Testis (tissue), 3 donors: ENCODE measurements around the gene DLG2. TPM values are rescaled to one million over a fixed set of nuclear protein-coding genes. Genes with fewer than 3 reads are reported as not detected.
"Not testable (repeated sequence)": the region's sequence is repeated elsewhere in the genome, so short reads cannot be mapped to it uniquely, and the experiment has no call there.

Experiments used
- DNase-seq: peaks from one replicate; pipeline ENCODE4 v3.0.0-alpha.2; 2019
- H3K27ac ChIP-seq, 2 donors: fragments of 200-600 bp; sonication (generic); one replicate each; pipeline ENCODE4 v1.5.1; 2019
- H3K27me3 ChIP-seq: fragments of 200-600 bp; sonication (generic); one replicate; pipeline ENCODE4 v1.5.1; 2019
- H3K36me3 ChIP-seq: fragments of 200-600 bp; sonication (generic); one replicate; pipeline ENCODE4 v1.5.1; 2017; ENCODE audit warnings: low read depth; ENCODE audit errors: missing control alignments
- H3K4me1 ChIP-seq: fragments of 200-600 bp; sonication (generic); one replicate; pipeline ENCODE4 v1.5.1; 2019
- H3K4me3 ChIP-seq, 2 donors: fragments of 200-600 bp; sonication (generic); one replicate each; pipeline ENCODE4 v1.5.1; 2017 to 2019
- H3K9me3 ChIP-seq: fragments of 200-600 bp; sonication (generic); one replicate; pipeline ENCODE4 v1.5.1; 2017
- CTCF ChIP-seq, 3 experiments: fragments of 450-650 bp in 2 of 3; fragments of 200-600 bp in 1 of 3; sonication (generic) in 1 of 3; IDR thresholded peaks; one replicate each; pipeline ENCODE4 v1.5.1; 2016 to 2019; ENCODE audit warnings: antibody characterized with exemption in 3 of 3, mild to moderate bottlenecking in 2 of 3, moderate library complexity in 1 of 3
- POLR2A ChIP-seq: fragments of 450-650 bp; IDR thresholded peaks from one replicate; pipeline ENCODE4 v1.6.1; 2017; ENCODE audit warnings: antibody characterized with exemption, mild to moderate bottlenecking, moderate library complexity
- WGBS, 2 donors: methylation state at CpG; one replicate each; pipeline ENCODE4 v1.1.5; 2018; 5-methylcytosine and 5-hydroxymethylcytosine counted together
- intact Hi-C: fragments of 100-400 bp; cut with DNase I; formaldehyde crosslinking; loops from one replicate; pipeline ENCODE4 v1.15.1; 2023; ENCODE audit warnings: low total_unique reads
- polyA plus RNA-seq: library from polyadenylated mRNA; stranded (reverse); fragments of 350-450 nt; fragmentation: Illumina TruSeq; extraction: RNeasy Lipid Tissue Mini Kit (QIAGEN cat#74804); gene quantifications from one replicate; pipeline ENCODE4 v1.2.3, GENCODE V29; 2014; ENCODE audit warnings: low read depth, low replicate concordance; ENCODE audit not compliant: insufficient read depth
- total RNA-seq, 2 donors: library from RNA; depleted of rRNA; stranded (reverse); fragments of >200 nt; gene quantifications; one replicate each; pipeline ENCODE4 v1.2.3, GENCODE V29; 2016

DLG2 gene
- total and polyA plus RNA-seq, 3 donors from 2014 or later: 13.8 to 23.0 (median 14.1) TPM

GRCh38 chr11:84857746-84858145 lies 769.4 kb downstream of the DLG2 start:
- Histone ChIP-seq H3K9me3 (no peaks in the 10 kb centered on the region), H3K36me3 (no peaks in the 10 kb centered on the region), H3K4me3 (no peak overlapping the region), H3K27me3 (no peaks in the 10 kb centered on the region), H3K4me1 (peaks cover 5% of the 10 kb centered on the region), H3K27ac (no peak overlapping the region)
- no peak for DNase-seq
- TF ChIP-seq POLR2A: no peak
- TF ChIP-seq CTCF (IDR thresholded peaks at IDR 0.05): no peak
- intact Hi-C loops: no loop called here

DNA sequence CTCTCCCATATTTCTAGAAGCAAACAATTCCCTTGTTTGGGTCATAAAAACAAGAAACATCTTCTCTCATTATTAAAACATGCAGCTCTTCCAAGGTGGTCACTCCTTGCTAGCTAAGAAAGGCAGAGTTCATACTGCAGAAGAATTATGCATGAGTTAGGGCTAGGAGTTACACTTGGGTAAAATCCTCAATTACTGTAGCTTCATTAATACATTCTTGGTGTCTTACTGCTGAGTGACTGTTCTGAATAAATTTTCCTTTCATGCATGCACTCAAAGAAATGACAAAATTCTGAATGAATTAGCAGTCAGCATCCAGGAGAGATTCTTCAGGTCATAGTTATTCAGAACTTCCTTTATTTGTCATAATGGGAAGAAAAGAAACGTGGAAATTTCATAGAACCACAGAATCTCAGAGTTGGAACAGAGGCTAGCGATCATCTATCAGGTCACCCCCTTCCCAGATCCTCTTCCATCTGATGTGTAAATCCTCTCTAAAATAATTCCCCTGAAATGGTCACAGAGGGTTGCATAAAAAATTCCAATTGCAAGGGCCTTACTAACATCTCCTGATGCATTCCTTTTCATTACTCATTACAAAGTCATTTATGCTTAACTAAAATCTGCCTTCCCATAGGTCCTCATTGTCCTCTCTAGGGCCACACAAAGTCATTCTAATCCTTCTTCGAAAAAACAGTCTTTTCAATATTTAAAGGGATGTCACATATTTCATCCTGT lies 771.5 kb downstream of the DLG2 start:
- 69 to 75% methylated on average over 3 of the region's 3 CpGs for WGBS, 2 donors

GRCh38 chr11:84854498-84854880 lies 772.7 kb downstream of the DLG2 start:
- Histone ChIP-seq H3K27ac (no peak overlapping the region), H3K36me3 (no peaks in the 10 kb centered on the region), H3K4me3 (no peak overlapping the region), H3K4me1 (peaks cover 2% of the 10 kb centered on the region), H3K27me3 (no peaks in the 10 kb centered on the region), H3K9me3 (no peaks in the 10 kb centered on the region)
- intact Hi-C loops: no loop called here
- WGBS, 2 donors: 93 to 95% methylated on average over 3 of the region's 3 CpGs
- no peak for DNase-seq
- TF ChIP-seq CTCF (IDR thresholded peaks at IDR 0.05) (no peak), POLR2A (no peak)

More for the DNA sequence above, 771.5 kb downstream of the DLG2 start:
- H3K4me3 ChIP-seq: no peak overlapping the region
- no peaks in the 10 kb centered on the region for H3K9me3 ChIP-seq
- peaks cover 5% of the 10 kb centered on the region for H3K4me1 ChIP-seq
- intact Hi-C loops: no loop called here
- H3K36me3 ChIP-seq: no peaks in the 10 kb centered on the region
- no peaks in the 10 kb centered on the region for H3K27me3 ChIP-seq
- no peak overlapping the region for H3K27ac ChIP-seq
- TF ChIP-seq CTCF (IDR thresholded peaks at IDR 0.05) (no peak), POLR2A (no peak)
- DNase-seq: no peak

GRCh38 chr11:84853841-84854497 lies 773.2 kb downstream of the DLG2 start:
- no peaks in the 10 kb centered on the region for H3K9me3 ChIP-seq
- TF ChIP-seq CTCF (IDR thresholded peaks at IDR 0.05): no peak
- no peak for TF ChIP-seq POLR2A
- intact Hi-C loops: no loop called here
- DNase-seq: no peak
- 75 to 82% methylated on average over 1 of the region's 1 CpG for WGBS, 2 donors
- no peak overlapping the region for H3K27ac ChIP-seq
- peaks cover 2% of the 10 kb centered on the region for H3K4me1 ChIP-seq
- H3K36me3 ChIP-seq: no peaks in the 10 kb centered on the region
- no peaks in the 10 kb centered on the region for H3K27me3 ChIP-seq
- no peak overlapping the region for H3K4me3 ChIP-seq

GRCh38 chr11:84847842-84848241 lies 779.3 kb downstream of the DLG2 start:
- H3K4me3 ChIP-seq: no peak overlapping the region
- H3K27ac ChIP-seq: no peak overlapping the region
- H3K27me3 ChIP-seq: no peaks in the 10 kb centered on the region
- no peaks in the 10 kb centered on the region for H3K36me3 ChIP-seq
- no peaks in the 10 kb centered on the region for H3K9me3 ChIP-seq
- H3K4me1 ChIP-seq: no peaks in the 10 kb centered on the region
- TF ChIP-seq CTCF (IDR thresholded peaks at IDR 0.05) (no peak), POLR2A (no peak)
- intact Hi-C loops: no loop called here
- WGBS, 2 donors: 92% methylated on average over 4 of the region's 4 CpGs
- no peak for DNase-seq

- H3K4me3 ChIP-seq, H3K9me3 ChIP-seq, DNase-seq, H3K27ac ChIP-seq, H3K36me3 ChIP-seq, H3K27me3 ChIP-seq, H3K4me1 ChIP-seq, intact Hi-C loops: not testable (repeated sequence)
- WGBS, 2 donors: 69 to 83% methylated on average over 1 of the region's 1 CpG
Measured at GRCh38 chr11:84840201-84840600, 786.9 kb downstream of the DLG2 start.
